Left renal pelvis (tissue), 4 donors: ENCODE measurements around the gene ANKLE2. TPM values are rescaled to one million over a fixed set of nuclear protein-coding genes. Genes with fewer than 3 reads are reported as not detected.
A peak's percentile ranks its signal among the peaks of the same experiment; 100 is the strongest.

Experiments
- DNase-seq, 4 donors: peaks; one replicate each; pipeline ENCODE4 v3.0.0-alpha.2; 2013; ENCODE audit warnings: low read depth in 4 of 4, low spot score in 3 of 4
- polyA plus RNA-seq, 4 donors: library from polyadenylated mRNA; unstranded; fragments of 120-200 nt; gene quantifications; one replicate each; pipeline ENCODE4 v1.2.1, GENCODE V29; 2013; ENCODE audit not compliant: insufficient read length in 4 of 4

Gene ANKLE2
- polyA plus RNA-seq, 4 donors: 60.5 to 83.9 (median 67.6) TPM

DNA sequence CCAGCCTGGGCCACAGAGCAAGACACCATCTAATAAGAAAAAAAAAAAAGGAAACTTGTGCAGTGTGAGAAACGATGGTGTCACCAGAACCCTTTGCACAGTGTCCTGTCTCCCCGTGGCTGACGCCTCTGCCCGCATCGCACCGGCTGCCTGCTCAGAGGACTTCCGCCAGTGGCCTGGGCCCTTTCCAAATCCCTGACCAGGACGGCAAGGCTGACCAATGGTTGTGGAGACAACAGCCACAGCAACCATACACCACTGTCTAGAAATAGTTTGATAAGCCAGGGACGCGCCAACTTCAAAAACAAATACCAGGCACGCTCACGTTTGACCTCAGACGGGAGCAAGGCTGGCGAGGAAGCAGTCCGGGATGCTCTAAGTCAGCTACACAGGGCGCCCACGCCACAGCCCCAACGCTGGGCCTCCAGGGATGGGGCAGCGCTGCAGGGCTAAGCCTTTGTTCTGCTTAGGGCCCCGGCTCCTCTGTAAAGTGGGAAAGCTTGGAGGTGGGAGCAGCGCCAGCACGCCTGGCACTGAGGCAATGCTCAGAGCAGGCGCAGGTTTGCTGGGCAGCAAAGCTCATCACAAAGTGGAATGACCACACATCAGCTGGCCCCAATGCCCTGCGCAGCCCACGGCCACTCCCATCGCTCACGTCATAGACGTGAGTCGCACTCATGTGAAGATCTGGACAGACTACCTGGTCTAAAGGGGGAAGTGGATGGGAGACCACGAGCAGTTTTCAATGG, 38.4 kb downstream of the ANKLE2 start:
- DNase-seq: no peak

DNA sequence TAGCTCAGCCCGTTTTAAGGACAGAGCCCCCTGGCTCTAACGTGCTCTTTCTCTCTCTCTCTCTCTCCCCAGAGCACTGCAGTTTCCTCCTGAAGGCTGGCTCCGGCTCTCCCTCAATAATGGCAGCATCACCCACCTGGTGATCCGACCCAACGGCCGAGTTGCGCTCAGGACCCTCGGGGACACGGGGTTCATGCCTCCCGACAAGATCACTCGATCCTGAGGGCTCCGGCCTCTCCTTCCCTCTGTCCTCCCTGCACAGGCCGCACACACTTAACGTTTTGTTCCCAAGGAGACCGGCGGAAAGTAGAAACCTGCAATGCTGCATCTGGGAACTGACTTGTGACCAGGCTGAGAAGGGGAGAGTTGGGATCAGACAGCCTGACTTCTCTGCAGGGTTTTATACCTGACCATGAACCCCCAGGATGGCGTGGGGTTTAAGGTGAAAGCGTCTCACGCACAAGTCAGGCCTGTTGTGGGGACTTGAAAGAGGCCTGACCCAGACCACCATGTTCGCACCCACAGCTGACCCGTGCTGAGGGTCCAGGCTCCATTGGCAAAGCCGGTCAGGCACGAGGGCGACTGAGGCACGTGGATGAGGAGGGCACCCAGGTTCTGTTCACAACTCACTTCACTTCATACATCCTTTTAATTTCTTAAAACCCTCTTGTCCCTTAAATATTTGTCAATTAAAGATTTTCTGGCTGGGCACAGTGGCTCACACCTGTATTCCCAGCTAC, 40.9 kb downstream of the ANKLE2 start:
- no peak for DNase-seq

DNA sequence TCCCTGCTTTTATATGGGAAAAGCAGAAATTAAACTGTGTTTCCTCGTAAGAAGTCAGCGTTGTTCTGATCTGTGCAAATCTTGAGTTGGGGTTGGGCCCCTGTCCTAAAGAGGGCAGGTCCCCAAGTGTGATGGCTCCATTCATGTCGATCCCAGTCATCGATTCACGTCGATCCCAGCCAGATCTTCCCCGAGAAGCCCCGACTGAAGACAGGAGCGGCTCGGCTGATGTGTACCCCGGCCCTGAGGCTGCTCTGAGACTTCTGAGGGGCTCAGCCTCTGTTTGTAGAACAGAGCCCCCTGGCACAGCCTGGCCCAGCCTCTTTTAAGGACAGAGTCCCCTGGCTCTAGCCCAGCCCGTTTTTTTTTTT, 41.7 kb downstream of the ANKLE2 start:
- DNase-seq: no peak

DNA sequence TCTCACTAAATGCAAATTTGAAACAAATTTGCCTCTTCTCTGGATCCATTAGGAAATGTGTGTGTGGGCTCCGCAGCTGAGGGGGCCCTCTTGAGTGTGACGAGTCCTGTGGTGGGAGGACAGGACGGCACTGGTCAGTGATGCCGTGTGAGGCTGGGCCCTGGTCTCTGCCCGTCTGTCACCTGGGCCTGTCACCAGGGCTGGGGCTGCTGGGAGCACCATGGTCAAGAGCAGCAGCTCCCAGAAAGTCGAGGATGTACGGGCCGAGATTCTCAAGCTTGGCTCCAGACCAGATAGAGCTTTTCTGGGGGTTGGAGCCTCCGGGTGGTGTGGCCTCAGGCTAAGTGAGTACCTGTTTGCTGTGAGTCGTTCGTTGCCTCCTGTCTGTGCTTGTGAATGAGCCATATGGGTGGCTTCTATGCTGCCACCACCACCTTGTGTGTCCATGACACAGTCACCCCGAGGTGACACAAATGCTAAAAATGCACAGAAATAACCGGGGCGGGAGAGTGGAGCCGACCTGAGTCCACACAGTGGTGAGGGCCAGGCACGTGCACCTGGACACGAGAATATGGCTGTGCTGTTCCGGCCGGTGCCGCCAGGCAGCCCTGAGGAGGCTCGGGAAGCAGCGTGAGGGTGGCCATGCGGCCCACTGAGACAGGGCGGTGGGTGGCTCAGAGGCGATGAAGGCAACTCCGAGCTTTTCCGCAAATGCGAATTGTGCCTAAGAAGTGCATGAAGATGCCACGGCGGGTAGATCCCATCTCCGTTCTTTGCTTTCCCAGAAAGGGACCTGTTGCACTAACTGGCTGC, 42.3 kb downstream of the ANKLE2 start:
- no peak for DNase-seq

DNA sequence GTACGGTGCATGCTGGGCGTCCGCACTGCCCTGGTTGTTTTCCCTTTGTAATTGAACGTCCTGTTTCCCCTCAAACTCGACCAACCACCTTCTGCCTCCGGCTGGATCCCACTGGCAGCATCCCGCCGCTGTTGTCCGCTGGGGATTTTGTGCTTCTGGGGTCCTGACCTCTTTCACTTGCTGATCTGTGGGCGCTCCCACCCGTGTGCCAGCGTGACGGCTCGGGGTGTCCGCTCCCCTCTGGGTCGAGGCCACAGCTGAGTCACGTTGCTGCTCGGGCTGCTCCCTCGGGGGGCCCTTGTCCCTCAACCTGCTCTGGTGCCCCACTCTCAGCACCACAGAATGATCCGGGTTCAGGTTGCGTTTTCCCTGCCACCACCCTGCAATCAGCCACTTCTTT, 43.0 kb downstream of the ANKLE2 start:
- DNase-seq: no peak

DNA sequence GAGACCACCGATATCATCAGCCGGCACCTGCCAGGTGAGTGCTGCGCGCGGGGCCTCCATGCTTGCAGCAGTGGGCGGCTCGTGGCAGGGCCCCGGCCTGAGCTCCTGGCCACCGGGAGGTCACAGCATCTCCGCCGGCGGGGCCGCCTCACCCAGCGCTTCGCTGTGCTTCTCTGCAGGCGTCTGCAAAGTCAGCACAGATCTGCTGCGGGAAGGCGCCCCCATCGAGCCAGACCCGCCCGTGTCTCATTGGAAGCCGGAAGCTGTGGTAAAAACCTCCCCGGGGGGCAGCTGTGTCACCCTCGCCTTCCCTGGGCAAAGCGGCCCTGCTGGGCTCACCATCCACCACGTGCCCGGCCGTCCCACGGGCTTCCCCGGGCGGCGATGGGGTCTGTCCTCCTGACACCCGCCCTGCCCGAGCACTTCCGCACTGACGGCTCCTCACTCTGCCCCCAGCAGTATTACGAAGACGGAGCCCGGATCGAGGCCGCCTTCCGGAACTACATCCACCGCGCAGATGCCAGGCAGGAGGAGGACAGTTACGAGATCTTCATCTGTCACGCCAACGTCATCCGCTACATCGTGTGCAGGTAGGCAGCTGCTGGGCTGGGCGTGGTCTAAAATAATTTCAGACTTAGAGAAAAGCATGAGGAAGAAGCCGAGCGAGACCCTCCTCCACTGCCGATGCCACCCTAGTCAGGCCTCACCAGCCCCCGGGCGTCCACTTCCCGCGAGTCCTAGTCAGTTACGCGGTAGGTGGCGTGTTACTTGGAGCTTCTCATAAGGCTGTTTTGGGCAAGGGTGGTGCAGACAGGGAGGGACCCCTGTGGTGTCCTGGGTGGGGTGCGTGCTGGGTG, 43.9 kb downstream of the ANKLE2 start:
- no peak for DNase-seq

DNA sequence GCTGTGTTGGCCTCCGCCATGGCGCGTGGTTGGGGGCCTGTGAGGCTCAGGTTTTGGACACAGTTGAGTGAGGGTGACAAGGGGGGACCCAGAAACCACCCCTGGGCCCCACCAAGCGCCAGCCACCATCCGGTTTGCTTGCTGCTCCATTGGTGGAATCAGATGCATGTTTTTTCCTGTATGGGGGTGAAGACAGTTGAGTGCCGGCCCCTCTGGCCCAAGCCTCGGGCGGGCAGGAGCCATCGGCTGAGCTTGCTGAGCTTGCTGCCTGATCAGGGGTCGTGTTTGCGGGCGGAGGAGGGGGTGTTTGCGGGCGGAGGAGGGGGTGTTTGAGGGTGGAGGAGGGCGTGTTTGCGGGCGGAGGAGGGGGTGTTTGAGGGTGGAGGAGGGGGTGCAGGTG, 44.6 kb downstream of the ANKLE2 start:
- no peak for DNase-seq

DNA sequence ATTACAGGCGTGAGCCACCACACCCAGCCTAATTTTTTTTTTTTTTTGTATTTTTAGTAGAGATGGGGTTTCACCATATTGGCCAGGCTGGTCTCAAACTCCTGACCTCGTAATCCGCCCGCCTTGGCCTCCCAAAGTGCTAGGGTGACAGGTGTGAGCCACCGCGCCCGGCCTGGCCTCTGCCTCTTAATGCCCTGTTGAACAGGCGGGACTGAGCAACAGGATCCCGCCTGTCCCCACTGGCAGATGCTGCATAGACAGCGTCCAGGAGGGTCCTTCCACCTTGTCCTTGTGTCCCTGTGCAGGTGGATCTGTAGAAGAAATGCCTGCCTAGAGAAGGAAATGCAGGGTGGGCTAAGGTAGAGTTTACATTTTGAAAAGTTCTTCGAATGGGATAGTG, 45.3 kb downstream of the ANKLE2 start:
- DNase-seq: no peak

DNA sequence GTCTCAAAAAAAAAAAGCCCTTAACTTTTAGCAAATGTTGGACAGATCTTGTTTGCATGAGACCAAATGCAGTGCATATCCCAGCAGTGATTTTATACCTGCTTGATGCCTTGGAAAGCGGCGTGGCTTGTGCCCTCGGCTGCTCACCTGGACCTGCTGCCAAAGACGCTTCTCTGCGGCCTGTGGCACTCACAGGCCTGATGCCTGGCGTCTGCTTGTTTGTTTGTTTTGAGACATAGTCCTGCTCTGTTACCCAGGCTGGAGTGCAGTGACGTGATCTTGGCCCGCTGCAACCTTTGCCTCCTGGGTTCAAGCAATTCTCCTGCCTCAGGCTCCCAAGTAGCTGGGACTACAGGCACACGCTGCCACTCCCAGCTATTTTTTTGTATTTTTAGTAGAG, 45.8 kb downstream of the ANKLE2 start:
- DNase-seq: no peak

DNA sequence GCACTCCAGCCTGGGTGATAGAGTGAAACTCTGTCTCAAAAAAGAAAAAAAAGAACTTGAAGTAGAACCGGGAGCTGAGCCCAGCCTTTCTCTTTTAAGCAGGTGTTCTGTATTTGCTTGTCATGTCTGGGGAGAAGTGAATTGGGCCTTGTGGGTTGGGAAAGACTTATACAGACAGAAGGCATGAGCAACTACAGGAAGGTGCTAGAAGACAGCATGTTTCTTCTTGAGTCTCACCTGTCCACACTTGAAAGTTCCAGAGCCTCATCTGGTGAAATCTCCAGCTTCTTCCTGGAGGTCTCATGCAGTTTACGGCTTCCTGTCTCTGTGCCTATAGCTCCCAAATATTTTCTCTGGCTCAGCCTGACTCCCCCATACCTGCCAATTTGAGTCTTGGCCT, 48.5 kb downstream of the ANKLE2 start:
- no peak for DNase-seq

DNA sequence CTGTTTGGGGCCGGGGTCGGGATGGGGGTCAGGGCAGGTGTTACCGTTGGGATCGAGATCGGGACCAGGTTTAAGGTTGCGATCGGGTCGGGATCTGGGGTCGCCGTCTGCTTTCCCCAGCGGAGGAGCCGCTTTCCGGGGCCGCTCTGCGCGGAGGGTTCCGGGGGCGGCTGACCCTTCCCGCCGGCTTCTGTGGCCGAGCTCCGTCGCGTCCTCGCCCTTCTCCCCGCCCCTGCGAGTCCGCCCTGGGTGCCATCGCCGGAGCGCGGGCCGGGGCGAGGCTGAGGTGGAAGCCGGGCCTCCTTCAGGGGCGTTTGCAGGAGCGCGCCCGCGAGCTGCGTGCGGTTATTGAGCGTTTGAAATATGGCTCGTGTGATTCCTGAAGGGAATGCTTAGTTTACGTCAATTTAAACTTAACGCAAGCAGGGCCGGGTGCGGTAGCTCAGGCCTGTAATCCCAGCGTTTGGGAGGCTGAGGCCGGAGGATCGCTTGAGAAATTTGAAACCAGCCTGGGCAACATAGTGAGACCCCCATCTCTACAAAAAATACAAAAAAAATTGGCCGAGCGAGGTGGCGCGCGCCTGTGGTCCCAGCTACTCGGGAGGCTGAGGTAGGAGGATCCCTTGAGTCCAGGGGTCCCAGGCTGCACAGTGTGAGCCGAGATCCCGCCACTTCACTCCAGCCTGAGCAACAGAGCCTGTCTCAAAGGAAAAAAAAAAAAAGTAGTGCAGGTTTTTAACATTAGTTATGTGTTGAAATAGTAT, 50.4 kb downstream of the ANKLE2 start:
- DNase-seq: no peak

DNA sequence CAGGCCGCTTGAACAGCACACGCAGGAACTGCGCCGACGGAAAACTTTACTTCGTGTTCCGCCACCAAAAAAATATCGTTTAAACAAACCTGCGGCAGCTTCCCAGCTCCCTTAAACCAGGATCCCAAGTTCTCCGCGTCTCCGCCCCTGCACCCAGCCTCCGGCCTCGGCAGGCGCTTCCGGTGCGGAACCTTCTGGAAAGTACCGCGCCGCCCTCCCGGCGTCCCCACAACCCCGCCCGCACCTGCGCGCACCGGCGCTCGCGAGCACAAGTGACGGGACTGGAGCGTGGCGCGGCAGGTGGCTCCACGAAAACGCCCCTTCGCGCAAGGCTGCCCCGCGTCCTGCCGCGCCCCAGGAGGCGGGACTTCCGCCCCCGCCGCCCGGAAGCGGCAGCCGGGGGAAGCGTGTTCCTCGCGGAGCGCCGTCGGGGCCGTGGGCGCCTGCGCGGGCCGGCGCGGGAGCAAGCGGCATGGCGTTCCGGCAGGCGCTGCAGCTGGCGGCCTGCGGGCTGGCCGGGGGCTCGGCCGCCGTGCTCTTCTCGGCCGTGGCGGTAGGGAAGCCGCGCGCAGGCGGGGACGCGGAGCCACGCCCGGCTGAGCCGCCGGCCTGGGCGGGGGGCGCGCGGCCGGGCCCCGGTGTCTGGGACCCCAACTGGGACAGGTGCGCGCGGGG, 51.1 kb downstream of the ANKLE2 start, which contains the start of gene PGAM5:
PGAM5 (plus strand) TSS at position 438 of the 675 bp plus-strand sequence; CDS start at position 473, 35 bp downstream.
- peak; percentile 57 to 72 (median 64) for DNase-seq

DNA sequence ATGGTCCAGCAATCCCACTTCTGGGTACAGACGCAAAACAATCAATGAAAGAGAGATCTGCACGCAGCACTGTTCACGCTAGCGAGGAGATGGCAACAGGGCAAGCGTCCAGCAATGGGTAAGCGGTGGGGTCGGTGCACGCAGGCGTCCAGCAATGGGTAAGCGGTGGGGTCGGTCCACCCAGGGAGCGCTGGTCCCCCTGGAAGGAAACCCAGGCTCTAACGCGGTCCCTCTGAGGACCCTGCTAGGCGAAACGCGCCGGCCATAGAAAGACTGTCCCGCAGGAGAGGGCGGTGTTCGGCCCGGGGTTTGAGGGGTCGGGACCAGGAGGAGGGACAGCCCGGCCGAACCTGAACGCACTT, 51.6 kb downstream of the ANKLE2 start:
- DNase-seq: no peak

DNA sequence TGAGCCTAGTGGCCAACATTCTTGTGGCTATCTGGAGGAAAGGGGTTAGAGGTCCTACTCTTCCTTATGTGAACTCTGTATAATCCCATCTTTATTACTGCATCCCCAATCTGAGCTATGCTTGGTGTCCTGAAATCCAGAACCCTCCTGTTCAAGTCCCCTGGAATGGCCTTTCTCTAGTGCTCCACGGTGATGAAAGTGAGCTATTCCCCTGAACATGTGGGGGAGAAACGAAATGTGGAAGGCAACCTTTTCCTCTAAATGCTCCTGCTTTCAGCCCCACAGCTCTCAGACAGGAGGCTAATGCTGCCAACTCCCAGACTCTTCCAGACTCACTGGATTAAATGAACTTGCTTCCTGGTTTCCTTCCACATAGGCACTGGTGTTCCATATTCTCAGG, 53.5 kb downstream of the ANKLE2 start:
- DNase-seq: no peak

DNA sequence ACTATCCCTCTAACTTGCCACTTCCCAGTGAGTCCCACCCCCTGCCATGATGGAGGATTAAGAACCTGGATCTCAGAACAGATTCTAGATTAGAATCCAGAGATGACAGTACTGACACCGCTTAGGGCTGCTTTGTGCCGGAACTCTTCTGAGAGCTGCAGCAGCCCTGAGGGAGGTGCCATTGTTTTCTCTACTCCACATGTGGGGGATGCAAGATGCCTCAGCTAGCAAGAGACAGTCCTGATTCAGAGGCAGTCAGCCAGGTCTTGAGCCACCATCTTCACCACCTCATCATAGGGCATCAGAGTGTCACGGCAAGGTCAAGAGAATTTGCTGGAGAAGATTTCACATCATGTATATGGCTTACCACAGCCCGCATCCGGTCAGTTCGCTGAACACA, 54.4 kb downstream of the ANKLE2 start:
- no peak for DNase-seq

DNA sequence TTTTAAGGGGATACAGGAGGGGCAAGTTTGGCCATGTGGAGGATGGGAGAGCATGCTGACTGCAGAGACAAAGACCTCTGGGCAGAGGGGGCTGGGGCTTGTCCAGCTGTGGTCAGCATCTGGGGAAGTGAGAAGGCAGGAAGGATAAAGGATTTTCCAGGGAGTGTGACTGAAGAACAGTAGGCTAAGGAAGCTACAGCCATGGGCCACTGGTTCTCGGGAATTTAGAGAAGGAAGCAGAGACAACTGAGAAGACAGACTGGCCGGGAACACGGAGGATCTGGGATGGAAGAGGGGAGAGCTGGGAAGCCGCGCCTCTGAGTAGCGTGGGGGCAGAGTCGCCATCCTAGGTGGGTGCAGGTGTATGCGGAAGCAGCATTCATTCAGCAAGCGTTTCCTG, 58.0 kb downstream of the ANKLE2 start:
- no peak for DNase-seq

DNA sequence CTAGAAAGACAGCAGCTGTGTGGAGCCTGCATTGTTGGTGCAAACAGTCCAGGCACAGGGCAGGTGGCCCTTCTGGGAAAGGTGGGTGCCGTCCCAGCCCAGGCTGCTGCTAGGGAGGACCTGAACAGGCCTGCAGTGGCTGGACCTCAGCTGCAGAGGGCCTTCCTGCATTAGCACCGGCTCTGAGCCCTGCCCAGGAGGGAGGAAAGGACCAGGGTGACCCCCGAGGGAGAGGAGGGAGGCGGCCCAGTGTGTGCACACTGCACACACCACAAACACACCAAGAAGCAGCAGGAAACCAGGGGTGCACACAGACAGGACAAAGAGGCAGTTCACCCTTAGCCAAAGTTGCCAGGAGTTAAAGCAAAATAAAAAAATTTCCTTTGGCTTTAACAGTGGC, 59.0 kb downstream of the ANKLE2 start:
- DNase-seq: no peak

DNA sequence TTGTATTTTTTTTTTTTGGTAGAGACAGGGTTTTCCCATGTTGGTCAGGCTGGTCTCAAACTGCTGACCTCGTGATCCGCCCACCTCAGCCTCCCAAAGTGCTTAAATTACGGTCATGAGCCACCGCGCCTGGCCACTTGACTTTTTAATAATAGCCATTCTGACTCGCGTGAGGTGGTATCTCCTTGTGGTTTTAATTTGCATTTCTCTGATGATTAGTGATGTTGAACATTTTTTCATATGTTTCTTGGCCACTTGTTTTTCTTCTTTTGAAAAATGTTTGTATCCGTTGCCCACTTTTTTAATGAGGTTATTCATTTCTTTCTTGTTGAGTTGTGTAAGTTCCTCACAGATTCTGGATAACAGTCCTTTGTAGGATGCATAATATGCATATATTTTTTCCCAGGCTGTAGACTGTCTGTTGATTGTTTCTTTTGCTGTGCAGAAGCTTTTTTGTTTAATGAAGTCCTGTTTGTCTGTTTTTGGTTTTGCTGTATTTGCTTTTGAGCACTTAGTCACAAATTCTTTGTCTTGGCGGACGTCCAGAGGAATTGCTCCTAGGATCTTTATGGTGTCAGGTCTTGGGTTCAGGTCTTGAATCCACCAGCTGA, 61.3 kb downstream of the ANKLE2 start:
- DNase-seq: no peak

DNA sequence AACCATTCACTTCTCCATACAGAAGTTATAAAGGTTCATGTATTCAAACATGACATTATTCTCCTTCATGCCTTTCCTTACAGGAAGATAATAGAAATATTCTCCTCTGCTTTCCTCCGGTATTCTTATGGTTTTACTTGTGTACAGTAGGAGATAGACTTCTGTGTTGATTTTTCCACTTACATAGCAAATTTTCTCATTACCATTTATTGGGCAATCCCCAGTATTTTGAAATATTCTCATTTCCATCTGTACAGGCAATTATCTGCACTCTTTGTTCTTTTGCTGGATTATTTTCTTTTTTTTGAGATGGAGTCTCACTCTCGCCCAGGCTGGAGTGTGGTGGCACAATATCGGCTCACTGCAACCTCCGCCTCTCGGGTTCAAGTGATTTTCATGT, 63.3 kb downstream of the ANKLE2 start:
- no peak for DNase-seq
